GM12873 (cell line): Measurements from ENCODE around the gene HINT3.

Source experiments
- CTCF ChIP-seq: IDR thresholded peaks from 2 replicates; pipeline ENCODE4 v1.5.1; 2012; ENCODE audit warnings: low read depth, mild to moderate bottlenecking, moderate library complexity, low read length, control low read depth; ENCODE audit not compliant: insufficient read depth; ENCODE audit errors: missing control alignments

HINT3 gene

GRCh38 chr6:125995972-125996580, 39.5 kb downstream of the HINT3 start:
- TF ChIP-seq CTCF: peak; percentile 91

- no peak for TF ChIP-seq CTCF
Observed at GRCh38 chr6:126002755-126003679, 46.4 kb downstream of the HINT3 start.

- TF ChIP-seq CTCF: no peak
Observed at GRCh38 chr6:126007800-126008199, 51.2 kb downstream of the HINT3 start.

- TF ChIP-seq CTCF: no peak
Observed at GRCh38 chr6:126010040-126010439, 53.5 kb downstream of the HINT3 start.

GRCh38 chr6:126015863-126016262, 59.3 kb downstream of the HINT3 start:
- no peak for TF ChIP-seq CTCF

GRCh38 chr6:126016591-126016990, 60.0 kb downstream of the HINT3 start:
- TF ChIP-seq CTCF: no peak

- no peak for TF ChIP-seq CTCF
Observed at GRCh38 chr6:126017668-126018067, 61.1 kb downstream of the HINT3 start.
